Loucy (cell line): ENCODE data around the gene ZNF550.

ENCODE experiments used
- H2AFZ ChIP-seq: fragments of 200-600 bp; sonication (generic); 2 replicates; pipeline ENCODE4 v1.6.0; 2016; ENCODE audit warnings: antibody characterized with exemption, mild to moderate bottlenecking, low read length, moderate library complexity
- H3F3A ChIP-seq: fragments of 200-600 bp; 2 replicates; pipeline ENCODE4 v1.6.0; 2016; ENCODE audit warnings: antibody characterized with exemption, low read depth, mild to moderate bottlenecking
- H3K27me3 ChIP-seq: fragments of 200-600 bp; sonication (generic); 2 replicates; pipeline ENCODE4 v1.6.1; 2014; ENCODE audit warnings: low read length, mild to moderate bottlenecking; ENCODE audit not compliant: insufficient read depth, poor library complexity, severe bottlenecking
- H3K36me3 ChIP-seq: fragments of 200-600 bp; sonication (generic); 2 replicates; pipeline ENCODE4 v1.6.1; 2016; ENCODE audit warnings: low read length; ENCODE audit not compliant: insufficient read depth
- H3K4me1 ChIP-seq: fragments of 200-600 bp; sonication (generic); 2 replicates; pipeline ENCODE4 v1.5.1; 2014; ENCODE audit warnings: low read length, mild to moderate bottlenecking; ENCODE audit not compliant: insufficient read depth, poor library complexity, severe bottlenecking
- H3K4me2 ChIP-seq: fragments of 200-600 bp; sonication (generic); 2 replicates; pipeline ENCODE4 v1.6.0; 2014; ENCODE audit warnings: antibody characterized with exemption, low read length, low read depth, mild to moderate bottlenecking; ENCODE audit not compliant: poor library complexity, severe bottlenecking
- H3K4me3 ChIP-seq: fragments of 200-600 bp; sonication (generic); 2 replicates; pipeline ENCODE4 v1.5.1; 2014; ENCODE audit warnings: low read length, mild to moderate bottlenecking, mixed read lengths; ENCODE audit not compliant: poor library complexity, severe bottlenecking
- H3K79me2 ChIP-seq: fragments of 200-600 bp; sonication (generic); 2 replicates; pipeline ENCODE4 v1.6.1; 2014; ENCODE audit warnings: low read length; ENCODE audit not compliant: insufficient read depth
- H3K9ac ChIP-seq: fragments of 200-600 bp; sonication (generic); 2 replicates; pipeline ENCODE4 v1.6.0; 2014; ENCODE audit warnings: mild to moderate bottlenecking, low read depth, low read length, moderate library complexity; ENCODE audit not compliant: poor library complexity, severe bottlenecking
- H3K9me2 ChIP-seq: fragments of 200-600 bp; sonication (generic); replicated peaks from 2 replicates; pipeline ENCODE4 v1.6.1; 2016; ENCODE audit warnings: low read depth, low read length, mixed read lengths
- H3K9me3 ChIP-seq: fragments of 200-600 bp; sonication (generic); 2 replicates; pipeline ENCODE4 v1.6.1; 2014; ENCODE audit warnings: mild to moderate bottlenecking, antibody characterized with exemption, low read length, low read depth; ENCODE audit not compliant: insufficient read depth
- H4K20me1 ChIP-seq: fragments of 200-600 bp; sonication (generic); 2 replicates; pipeline ENCODE4 v1.6.0; 2014; ENCODE audit warnings: antibody characterized with exemption, low read length, mild to moderate bottlenecking; ENCODE audit not compliant: insufficient read depth, poor library complexity, severe bottlenecking
- EZH2phosphoT487 ChIP-seq: fragments of 200-600 bp; IDR thresholded peaks from 2 replicates; pipeline ENCODE4 v1.6.1; 2018; ENCODE audit warnings: antibody characterized with exemption, mild to moderate bottlenecking, moderate library complexity, borderline replicate concordance
- TF ChIP-seq, protein P1 (sequence below): fragments of 200-600 bp; sonication (generic); conservative IDR thresholded peaks from 2 replicates; pipeline ENCODE4 v1.5.1; 2014; ENCODE audit warnings: mild to moderate bottlenecking, antibody characterized with exemption, low read length

The ZNF550 gene

DNA sequence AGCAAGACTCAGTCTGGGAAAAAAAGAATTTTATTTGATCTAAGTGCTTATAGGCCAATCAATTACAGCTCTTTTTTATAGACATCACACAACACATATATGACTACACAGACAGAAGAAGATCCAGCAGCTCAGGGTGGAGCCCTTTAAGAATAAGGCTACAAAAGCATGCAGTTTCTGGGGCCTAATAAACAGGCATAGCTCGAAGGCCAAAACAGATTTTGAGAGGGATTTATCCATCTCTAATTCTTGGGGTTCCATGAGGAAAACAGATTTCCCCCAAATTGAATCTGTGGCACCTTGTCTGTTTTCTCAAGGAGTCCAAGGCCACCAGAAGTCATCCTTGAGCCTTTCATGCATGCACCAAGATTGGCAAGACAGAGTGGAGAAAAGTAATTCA, 3.9 kb upstream of the ZNF550 start:
- Histone ChIP-seq H3K9ac (no peak overlapping the region), H3K27me3 (no peaks in the 10 kb centered on the region), H4K20me1 (peaks cover 5% of the 10 kb centered on the region), H3K4me3 (no peak overlapping the region), H3F3A (no peaks in the 10 kb centered on the region), H2AFZ (no peak overlapping the region), H3K4me1 (peaks cover 4% of the 10 kb centered on the region), H3K4me2 (no peak overlapping the region), H3K9me3 (peaks cover 45% of the 10 kb centered on the region; the same call in 1 of the 2 replicates), H3K79me2 (peaks cover 10% of the 10 kb centered on the region), H3K36me3 (no peaks in the 10 kb centered on the region), H3K9me2 (no peaks in the 10 kb centered on the region)
- TF ChIP-seq EZH2phosphoT487, result no peak
- TF ChIP-seq, protein P1, sequence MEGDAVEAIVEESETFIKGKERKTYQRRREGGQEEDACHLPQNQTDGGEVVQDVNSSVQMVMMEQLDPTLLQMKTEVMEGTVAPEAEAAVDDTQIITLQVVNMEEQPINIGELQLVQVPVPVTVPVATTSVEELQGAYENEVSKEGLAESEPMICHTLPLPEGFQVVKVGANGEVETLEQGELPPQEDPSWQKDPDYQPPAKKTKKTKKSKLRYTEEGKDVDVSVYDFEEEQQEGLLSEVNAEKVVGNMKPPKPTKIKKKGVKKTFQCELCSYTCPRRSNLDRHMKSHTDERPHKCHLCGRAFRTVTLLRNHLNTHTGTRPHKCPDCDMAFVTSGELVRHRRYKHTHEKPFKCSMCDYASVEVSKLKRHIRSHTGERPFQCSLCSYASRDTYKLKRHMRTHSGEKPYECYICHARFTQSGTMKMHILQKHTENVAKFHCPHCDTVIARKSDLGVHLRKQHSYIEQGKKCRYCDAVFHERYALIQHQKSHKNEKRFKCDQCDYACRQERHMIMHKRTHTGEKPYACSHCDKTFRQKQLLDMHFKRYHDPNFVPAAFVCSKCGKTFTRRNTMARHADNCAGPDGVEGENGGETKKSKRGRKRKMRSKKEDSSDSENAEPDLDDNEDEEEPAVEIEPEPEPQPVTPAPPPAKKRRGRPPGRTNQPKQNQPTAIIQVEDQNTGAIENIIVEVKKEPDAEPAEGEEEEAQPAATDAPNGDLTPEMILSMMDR, result no peak

DNA sequence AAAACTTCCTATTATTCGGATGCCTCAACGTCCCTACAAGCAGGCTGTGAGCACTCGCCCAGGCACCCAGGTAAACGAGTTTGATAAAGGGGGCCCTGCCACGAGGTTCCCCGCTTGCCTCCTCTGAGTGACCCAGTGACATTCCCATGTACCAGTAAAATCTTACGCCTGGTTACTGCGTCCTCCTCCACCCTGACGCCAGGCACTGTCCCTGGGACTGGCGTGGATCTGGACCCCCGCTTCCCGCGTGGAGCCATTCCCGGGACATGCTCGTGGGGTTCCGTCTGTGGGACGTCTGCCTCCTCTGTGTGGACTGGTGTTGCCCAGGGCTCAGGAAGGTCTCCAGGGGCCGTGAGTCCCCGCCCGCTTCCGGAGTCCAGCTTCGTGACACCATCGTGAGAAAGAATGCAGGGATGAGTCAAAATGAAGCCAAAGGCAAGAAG, 407 bp upstream of the ZNF550 start:
- H3K9me3 ChIP-seq, result peaks cover 13% of the 10 kb centered on the region; the same call in 1 of the 2 replicates
- H3K27me3 ChIP-seq, result no peaks in the 10 kb centered on the region
- no peak overlapping the region for H3K9ac ChIP-seq
- TF ChIP-seq, protein P1, result no peak
- TF ChIP-seq EZH2phosphoT487, result no peak
- H2AFZ ChIP-seq, result 0 out of 2 replicates have a peak overlapping the region, but pooled peaks have one; percentile 21
- H3K4me1 ChIP-seq, result peaks cover 14% of the 10 kb centered on the region
- peaks cover 8% of the 10 kb centered on the region; the same call in 1 of the 2 replicates for H3K36me3 ChIP-seq
- H3F3A ChIP-seq, result no peaks in the 10 kb centered on the region
- H3K4me3 ChIP-seq, result peak overlapping the region; percentile 79
- peaks cover 17% of the 10 kb centered on the region for H4K20me1 ChIP-seq
- no peak overlapping the region for H3K4me2 ChIP-seq
- no peaks in the 10 kb centered on the region for H3K9me2 ChIP-seq
- peaks cover 29% of the 10 kb centered on the region for H3K79me2 ChIP-seq

DNA sequence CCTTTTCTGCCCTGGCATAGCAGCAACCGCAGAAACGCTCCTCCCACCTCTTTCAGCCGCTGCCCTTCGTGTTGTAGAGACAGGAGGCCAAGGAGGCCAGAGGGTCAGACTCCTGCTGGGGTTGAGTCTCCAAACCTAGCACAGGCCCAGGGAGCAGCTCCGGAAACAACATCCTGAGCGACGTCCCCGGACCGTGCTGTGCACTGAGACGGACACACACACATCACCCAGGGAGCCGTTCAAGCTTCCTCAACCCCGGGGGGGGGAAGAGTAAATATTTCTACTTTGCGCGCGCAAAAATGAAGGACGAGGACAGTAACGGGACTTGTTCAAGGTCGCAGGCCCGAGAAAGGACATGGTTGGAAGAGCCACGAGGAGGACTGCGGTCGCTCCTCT, 657 bp downstream of the ZNF550 start:
- Histone ChIP-seq H2AFZ (peak overlapping the region; percentile 69; the same call in 1 of the 2 replicates), H4K20me1 (peaks cover 17% of the 10 kb centered on the region), H3K9me2 (no peaks in the 10 kb centered on the region), H3K27me3 (no peaks in the 10 kb centered on the region), H3K4me3 (peak overlapping the region; percentile 79), H3K4me1 (peaks cover 14% of the 10 kb centered on the region), H3K9me3 (peaks cover 3% of the 10 kb centered on the region; the same call in 1 of the 2 replicates), H3K4me2 (peak overlapping the region; percentile 85), H3K9ac (peak overlapping the region; percentile 82), H3F3A (no peaks in the 10 kb centered on the region), H3K36me3 (peaks cover 17% of the 10 kb centered on the region; the same call in 1 of the 2 replicates), H3K79me2 (peaks cover 29% of the 10 kb centered on the region)
- TF ChIP-seq, protein P1, result no peak
- no peak for TF ChIP-seq EZH2phosphoT487
